WERI-Rb-1 (cell line): ENCODE measurements around the gene WWP2.

ENCODE experiments used
- DNase-seq: peaks from one replicate; pipeline ENCODE4 v3.0.0-alpha.2; 2020
- H3K27ac ChIP-seq: fragments of 250-450 bp; sonication (Bioruptor Pico); 2 replicates; pipeline ENCODE4 v1.5.1; 2020; ENCODE audit warnings: mild to moderate bottlenecking, moderate library complexity
- H3K27me3 ChIP-seq: fragments of 250-450 bp; sonication (Bioruptor Pico); 2 replicates; pipeline ENCODE4 v1.5.1; 2021; ENCODE audit warnings: mild to moderate bottlenecking, low read depth, moderate library complexity; ENCODE audit not compliant: insufficient read depth, severe bottlenecking
- H3K36me3 ChIP-seq: fragments of 250-450 bp; sonication (Bioruptor Pico); 2 replicates; pipeline ENCODE4 v1.5.1; 2020; ENCODE audit warnings: mild to moderate bottlenecking, moderate library complexity
- H3K4me3 ChIP-seq: 2 replicates; pipeline ENCODE4 v1.5.1; 2011; ENCODE audit warnings: low read depth, mild to moderate bottlenecking, control low read depth, low read length
- H3K9me3 ChIP-seq: fragments of 250-450 bp; sonication (Bioruptor Pico); 2 replicates; pipeline ENCODE4 v1.5.1; 2021; ENCODE audit warnings: mild to moderate bottlenecking, moderate library complexity; ENCODE audit not compliant: severe bottlenecking
- TF ChIP-seq, protein P1 (sequence below): IDR thresholded peaks from 2 replicates; pipeline ENCODE4 v1.5.1; 2011; ENCODE audit warnings: low read depth, mild to moderate bottlenecking, control low read depth, inconsistent platforms, low read length

WWP2 gene

DNA sequence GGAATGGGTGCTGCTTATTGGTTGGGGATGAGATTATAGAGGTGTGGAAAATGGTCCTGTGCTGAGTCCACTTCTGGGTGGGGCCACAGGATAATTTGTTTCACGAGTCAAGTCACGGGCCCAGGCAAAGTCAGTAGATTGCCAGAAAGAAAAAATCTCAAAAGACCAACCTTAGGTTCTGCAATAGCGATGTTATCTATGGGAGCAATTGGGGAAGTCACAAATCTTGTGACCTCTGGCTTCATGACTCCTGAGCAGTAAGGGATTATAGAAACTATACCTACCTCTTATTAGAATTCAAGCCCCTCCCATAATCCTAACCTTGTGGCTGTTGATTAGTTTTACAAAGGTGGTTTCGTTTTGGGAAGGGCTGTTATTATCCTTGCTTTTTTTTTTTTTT is 31.4 kb downstream of the WWP2 start:
- TF ChIP-seq, protein P1, sequence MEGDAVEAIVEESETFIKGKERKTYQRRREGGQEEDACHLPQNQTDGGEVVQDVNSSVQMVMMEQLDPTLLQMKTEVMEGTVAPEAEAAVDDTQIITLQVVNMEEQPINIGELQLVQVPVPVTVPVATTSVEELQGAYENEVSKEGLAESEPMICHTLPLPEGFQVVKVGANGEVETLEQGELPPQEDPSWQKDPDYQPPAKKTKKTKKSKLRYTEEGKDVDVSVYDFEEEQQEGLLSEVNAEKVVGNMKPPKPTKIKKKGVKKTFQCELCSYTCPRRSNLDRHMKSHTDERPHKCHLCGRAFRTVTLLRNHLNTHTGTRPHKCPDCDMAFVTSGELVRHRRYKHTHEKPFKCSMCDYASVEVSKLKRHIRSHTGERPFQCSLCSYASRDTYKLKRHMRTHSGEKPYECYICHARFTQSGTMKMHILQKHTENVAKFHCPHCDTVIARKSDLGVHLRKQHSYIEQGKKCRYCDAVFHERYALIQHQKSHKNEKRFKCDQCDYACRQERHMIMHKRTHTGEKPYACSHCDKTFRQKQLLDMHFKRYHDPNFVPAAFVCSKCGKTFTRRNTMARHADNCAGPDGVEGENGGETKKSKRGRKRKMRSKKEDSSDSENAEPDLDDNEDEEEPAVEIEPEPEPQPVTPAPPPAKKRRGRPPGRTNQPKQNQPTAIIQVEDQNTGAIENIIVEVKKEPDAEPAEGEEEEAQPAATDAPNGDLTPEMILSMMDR: no peak
- Histone ChIP-seq H3K36me3 (peaks cover 3% of the 10 kb centered on the region; the same call in 1 of the 2 replicates), H3K27me3 (no peaks in the 10 kb centered on the region), H3K9me3 (no peaks in the 10 kb centered on the region), H3K4me3 (no peak overlapping the region), H3K27ac (no peak overlapping the region)
- DNase-seq: no peak

DNA sequence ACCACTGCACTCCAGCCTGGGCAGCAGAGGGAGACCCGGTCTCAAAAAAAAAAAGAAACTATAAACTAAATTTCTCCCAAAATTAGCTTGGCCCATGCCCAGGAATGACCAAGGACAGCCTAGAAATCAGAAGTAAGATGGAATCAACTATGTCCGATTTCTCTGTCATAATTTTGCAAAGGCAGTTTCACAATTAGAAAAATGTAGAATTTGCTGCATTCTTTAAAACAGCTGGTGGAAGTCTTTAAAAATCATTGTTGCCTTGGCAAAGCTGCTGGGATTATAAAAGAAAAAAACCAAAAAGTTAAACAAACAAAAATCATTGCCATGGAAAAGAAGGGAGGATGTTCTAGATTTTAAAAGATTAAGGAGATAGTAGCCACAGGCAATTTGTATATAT is 32.4 kb downstream of the WWP2 start:
- Histone ChIP-seq H3K27me3 (no peaks in the 10 kb centered on the region), H3K4me3 (no peak overlapping the region), H3K9me3 (no peaks in the 10 kb centered on the region), H3K27ac (no peak overlapping the region), H3K36me3 (peaks cover 3% of the 10 kb centered on the region; the same call in 1 of the 2 replicates)
- TF ChIP-seq, protein P1: no peak
- no peak for DNase-seq

DNA sequence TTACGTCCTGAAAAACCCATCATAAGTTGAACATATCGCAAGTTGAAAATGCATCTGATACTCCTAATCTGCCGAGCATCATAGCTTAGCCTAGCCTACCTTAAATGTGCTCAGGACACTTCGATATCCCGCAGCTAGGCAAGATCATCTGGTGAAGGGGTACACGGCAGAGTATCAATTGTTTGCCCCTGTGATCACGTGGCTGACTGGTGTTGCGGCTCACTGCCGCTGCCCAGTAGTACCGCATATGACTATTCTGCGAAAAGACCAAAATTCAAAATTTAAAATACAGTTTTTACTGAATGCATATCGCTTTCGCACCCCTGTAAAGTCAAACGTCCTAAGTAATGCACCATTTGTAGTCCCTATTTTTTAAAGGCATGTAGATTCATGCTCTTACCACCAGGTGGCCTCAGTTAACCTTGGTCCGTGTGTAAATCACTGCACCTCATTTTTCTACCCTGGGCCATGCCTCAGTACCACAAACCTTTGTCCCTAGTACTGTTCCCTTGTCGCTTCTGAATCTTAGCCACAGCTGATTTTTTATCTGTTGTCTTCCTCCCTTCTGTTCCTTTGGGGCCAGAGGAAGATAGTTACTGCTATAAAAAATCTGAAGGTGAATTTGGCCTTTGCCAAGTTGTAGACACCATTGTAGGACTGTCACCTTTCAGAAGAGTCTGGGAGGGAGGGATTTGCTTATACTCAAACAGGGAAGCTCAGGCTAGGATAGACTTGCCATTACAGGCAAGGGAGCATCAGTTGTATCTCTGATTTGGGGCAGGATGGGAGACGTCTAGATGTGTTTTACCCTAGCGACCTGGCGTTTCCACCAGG is 34.4 kb downstream of the WWP2 start:
- Histone ChIP-seq H3K27me3 (no peaks in the 10 kb centered on the region), H3K9me3 (no peaks in the 10 kb centered on the region), H3K36me3 (no peaks in the 10 kb centered on the region; the same call in 1 of the 2 replicates), H3K27ac (no peak overlapping the region), H3K4me3 (no peak overlapping the region)
- TF ChIP-seq, protein P1: peak; percentile 75
- DNase-seq: peak; percentile 33

DNA sequence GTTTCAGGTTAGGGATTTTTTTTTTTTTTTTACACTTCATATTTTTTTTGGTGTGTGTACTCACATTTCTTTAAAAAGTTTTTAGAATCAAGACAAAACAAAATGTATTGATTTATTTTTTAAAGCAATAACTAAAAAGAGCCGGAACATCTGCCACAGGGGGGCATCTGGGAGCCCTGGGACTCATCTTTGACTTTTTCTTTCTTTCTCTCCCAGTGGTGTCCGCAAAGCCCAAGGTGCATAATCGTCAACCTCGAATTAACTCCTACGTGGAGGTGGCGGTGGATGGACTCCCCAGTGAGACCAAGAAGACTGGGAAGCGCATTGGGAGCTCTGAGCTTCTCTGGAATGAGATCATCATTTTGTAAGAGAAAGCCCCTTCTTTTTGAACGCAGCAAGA is 36.3 kb downstream of the WWP2 start:
- no peaks in the 10 kb centered on the region for H3K27me3 ChIP-seq
- no peaks in the 10 kb centered on the region; the same call in 1 of the 2 replicates for H3K36me3 ChIP-seq
- H3K9me3 ChIP-seq: no peaks in the 10 kb centered on the region
- no peak for DNase-seq
- H3K4me3 ChIP-seq: no peak overlapping the region
- TF ChIP-seq, protein P1: peak; percentile 21; the same call in 1 of the 2 replicates
- H3K27ac ChIP-seq: no peak overlapping the region

DNA sequence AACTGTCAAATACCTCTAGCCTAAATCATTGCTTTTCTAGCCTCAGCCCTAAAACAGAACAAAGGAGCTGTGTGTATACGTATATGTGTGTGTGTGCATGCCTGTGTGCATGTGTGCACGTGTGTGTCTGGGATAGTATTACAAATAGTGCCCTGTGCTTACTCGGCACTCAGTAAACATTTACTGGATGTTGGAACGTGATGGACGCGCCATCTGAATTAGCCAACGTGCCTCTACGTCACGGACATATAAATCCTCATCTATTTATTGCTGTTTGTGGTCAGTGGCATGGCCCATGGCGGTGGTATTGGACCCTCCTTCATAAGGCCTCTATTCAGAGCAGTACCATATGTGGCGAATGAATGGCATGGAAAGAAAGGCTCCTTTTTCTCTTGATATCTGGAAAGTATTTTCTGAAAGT is 37.5 kb downstream of the WWP2 start:
- Histone ChIP-seq H3K9me3 (no peaks in the 10 kb centered on the region), H3K27ac (no peak overlapping the region), H3K36me3 (no peaks in the 10 kb centered on the region; the same call in 1 of the 2 replicates), H3K4me3 (no peak overlapping the region), H3K27me3 (no peaks in the 10 kb centered on the region)
- TF ChIP-seq, protein P1: no peak
- DNase-seq: no peak
